Mammary epithelial cell (primary cell): Measurements from ENCODE around the gene CA7.

ENCODE experiments used
- CTCF ChIP-seq, 2 donors: IDR thresholded peaks in 1 of 2; conservative IDR thresholded peaks in 1 of 2; 2 replicates each; pipeline ENCODE4 v1.5.1; 2011 to 2012; ENCODE audit warnings: inconsistent platforms in 2 of 2, low read length in 2 of 2, mild to moderate bottlenecking in 2 of 2, control low read depth in 1 of 2, low read depth in 1 of 2; ENCODE audit not compliant: insufficient read depth in 1 of 2; ENCODE audit errors: extremely low read depth in 1 of 2
- EZH2 ChIP-seq: IDR thresholded peaks from 2 replicates; pipeline ENCODE4 v1.6.1; 2012; ENCODE audit warnings: low read length, inconsistent platforms, borderline replicate concordance

GRCh38 chr16:66849021-66849420 is 4.8 kb downstream of the CA7 start:
- TF ChIP-seq CTCF (conservative IDR thresholded peaks at IDR 0.05 in 1 of 2, IDR thresholded peaks at IDR 0.05 in 1 of 2; ENCODE audit: extremely low read depth in 1 of 2, insufficient read depth in 1 of 2, low read depth in 1 of 2, low read length in 2 of 2) (no peak), EZH2 (no peak)
